Fibroblast of mammary gland (primary cell): Measurements from ENCODE around the gene TIGD2.
A peak's percentile ranks its signal among the peaks of the same experiment; 100 is the strongest.

Experiments
- DNase-seq: peaks from one replicate; pipeline ENCODE4 v3.0.0-alpha.2; 2010; ENCODE audit warnings: low read depth
- H3K4me3 ChIP-seq: 2 replicates; pipeline ENCODE4 v1.5.1; 2011; ENCODE audit warnings: low read depth, mild to moderate bottlenecking, low read length, moderate library complexity; ENCODE audit not compliant: control insufficient read depth
- TF ChIP-seq, protein P1 (sequence below): conservative IDR thresholded peaks from 2 replicates; pipeline ENCODE4 v1.5.1; 2011; ENCODE audit warnings: low read depth, low read length, inconsistent platforms; ENCODE audit not compliant: control insufficient read depth, insufficient read depth

Gene TIGD2

DNA sequence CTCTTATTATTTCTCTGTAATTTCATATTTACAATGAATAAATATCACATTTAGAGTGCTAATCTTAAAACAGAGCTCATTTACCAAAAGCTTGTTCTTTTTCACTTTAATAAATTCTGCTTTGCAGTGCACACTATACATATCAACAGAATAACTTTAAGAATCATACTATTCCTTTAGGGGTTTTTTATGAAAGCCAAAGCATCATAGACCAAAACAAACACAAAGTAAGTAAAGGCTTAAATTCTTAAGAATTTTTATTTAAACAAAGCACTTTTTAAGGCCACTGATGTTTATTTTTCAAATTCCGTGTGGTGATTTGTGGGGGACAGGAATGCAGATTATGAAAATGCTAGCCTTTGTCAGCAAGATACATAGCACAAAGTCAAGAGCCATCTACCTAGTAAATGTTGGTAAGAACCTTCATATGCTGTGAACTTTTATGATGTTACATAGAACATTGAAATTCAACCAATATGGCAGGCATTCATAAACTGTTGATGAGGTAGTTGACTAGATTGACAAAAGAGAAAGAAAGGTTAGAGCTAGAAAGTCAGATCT is 17.8 kb downstream of the TIGD2 start:
- no peak overlapping the region for H3K4me3 ChIP-seq
- DNase-seq: no peak
- TF ChIP-seq, protein P1, sequence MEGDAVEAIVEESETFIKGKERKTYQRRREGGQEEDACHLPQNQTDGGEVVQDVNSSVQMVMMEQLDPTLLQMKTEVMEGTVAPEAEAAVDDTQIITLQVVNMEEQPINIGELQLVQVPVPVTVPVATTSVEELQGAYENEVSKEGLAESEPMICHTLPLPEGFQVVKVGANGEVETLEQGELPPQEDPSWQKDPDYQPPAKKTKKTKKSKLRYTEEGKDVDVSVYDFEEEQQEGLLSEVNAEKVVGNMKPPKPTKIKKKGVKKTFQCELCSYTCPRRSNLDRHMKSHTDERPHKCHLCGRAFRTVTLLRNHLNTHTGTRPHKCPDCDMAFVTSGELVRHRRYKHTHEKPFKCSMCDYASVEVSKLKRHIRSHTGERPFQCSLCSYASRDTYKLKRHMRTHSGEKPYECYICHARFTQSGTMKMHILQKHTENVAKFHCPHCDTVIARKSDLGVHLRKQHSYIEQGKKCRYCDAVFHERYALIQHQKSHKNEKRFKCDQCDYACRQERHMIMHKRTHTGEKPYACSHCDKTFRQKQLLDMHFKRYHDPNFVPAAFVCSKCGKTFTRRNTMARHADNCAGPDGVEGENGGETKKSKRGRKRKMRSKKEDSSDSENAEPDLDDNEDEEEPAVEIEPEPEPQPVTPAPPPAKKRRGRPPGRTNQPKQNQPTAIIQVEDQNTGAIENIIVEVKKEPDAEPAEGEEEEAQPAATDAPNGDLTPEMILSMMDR: no peak

DNA sequence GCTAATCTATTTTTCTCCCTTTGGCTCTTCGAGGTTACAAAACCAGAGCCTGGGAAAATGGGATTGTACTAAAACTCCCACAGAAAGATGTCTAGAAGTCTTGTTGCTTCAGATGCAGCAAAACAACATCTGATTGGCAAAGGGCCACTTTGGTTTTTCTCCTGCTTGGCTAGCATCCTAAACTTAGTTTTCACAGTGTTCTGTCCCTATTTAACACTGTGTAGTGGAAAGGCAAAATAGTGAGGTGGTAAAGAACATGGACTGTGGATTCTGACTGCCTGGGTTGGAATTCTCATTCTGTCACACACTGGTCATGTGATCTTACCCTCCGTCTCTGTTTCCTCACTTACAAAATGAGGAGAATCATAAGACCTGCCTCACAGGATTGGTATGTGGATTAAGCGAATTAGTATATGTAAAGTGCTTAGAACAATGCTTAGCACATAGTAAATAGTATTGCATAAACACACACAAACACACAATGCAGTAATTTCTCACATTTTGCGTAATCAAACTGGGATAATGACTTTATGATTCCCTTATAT is 23.5 kb downstream of the TIGD2 start:
- peak; percentile 88 for DNase-seq
- TF ChIP-seq, protein P1: no peak
- no peak overlapping the region for H3K4me3 ChIP-seq

DNA sequence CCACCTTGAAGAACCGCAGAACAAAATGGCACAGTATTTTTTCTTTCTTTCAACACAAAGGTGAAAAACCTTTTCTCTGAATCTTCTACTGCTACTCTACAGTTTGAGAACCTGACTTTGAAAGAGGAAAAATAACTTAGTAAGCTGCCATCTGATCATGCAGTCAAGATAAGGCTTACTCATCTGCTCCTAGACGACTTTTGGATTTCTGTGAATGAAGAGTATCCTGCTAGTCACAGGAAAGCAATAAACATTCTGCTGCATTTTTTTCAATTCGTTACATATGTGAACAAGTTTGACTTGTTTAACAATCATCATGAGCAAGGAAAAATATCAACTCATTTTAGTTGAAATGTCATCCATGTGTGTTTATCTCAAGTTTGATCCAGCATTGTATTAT is 25.2 kb downstream of the TIGD2 start:
- no peak overlapping the region for H3K4me3 ChIP-seq
- DNase-seq: peak; percentile 24
- TF ChIP-seq, protein P1: no peak

DNA sequence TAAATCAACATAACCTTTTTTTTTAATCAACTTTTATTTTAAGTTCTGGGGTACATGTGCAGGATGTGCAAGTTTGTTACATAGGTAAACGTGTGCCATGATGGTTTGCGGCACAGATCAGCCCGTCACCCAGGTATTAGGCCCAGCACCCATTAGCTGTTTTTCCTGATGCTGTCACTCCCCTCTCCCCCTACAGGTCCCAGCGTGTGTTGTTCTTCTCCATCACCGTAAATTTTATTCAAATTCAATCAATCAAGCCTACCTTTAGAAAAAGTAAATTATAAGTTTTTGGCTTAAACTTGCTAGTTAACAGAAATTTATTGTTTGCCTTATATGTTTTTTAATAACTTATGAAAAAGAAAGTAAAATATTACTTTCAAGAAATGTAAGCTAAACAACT is 25.9 kb downstream of the TIGD2 start:
- TF ChIP-seq, protein P1: no peak
- H3K4me3 ChIP-seq: no peak overlapping the region
- DNase-seq: no peak

DNA sequence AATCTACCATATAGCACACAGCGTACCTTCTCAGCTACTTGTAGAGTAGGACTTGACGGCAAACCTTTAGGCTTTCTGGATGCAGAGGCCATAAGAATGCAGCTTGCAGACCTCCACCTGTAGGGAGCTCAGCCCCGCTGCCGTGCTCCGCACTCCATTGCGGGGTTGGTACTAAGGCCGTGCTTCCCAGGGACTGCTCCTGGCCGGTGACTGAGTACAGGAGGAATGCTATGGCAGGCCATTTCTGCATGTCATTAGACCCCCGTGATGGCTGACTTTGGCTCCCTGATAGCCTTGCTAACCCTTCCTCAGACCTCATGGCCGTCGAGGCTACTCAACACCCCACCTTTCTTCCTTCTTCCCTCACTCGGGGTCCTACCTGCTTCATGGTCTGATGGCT is 26.4 kb downstream of the TIGD2 start:
- no peak for DNase-seq
- no peak overlapping the region for H3K4me3 ChIP-seq
- TF ChIP-seq, protein P1: no peak

DNA sequence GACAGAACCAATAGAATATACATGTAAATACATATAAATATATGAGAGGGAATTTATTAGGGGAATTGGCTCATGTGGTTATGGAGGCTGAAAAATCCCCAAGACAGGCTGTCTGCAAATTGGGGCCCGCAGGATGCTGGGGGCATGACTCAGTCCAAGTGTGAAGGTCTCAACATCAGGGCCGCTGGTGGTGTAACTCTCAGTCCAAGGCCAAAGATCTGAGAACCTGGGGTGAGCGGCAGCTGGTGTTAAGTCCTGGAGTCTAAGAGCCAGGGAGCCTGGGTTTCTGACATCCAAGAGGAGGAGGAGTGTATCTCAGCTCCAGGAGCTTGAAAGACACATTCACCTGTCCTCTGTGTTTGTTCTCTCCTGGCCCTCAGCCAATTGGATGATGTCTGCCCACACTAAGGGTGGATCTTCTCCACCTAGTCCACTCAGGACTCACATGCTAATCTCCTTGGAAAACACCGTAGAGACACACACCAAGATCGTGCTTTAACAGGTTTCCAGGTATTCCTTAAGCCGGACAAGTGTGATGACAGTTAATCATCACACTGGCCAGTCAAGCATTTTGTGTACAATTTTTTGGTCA is 28.9 kb downstream of the TIGD2 start:
- TF ChIP-seq, protein P1: no peak
- DNase-seq: no peak
- H3K4me3 ChIP-seq: no peak overlapping the region
